NCI-H82 treated with DMSO at 0.1 percent for 48 hours (cell line): ENCODE results near the gene ZBTB42.

Experiments used
- DNase-seq: peaks from one replicate; lab custom pipeline; 2025; ENCODE audit not compliant: unreplicated experiment; lab: John Stamatoyannopoulos, UW

ZBTB42 gene

GRCh38 chr14:104782086-104782807, 18.7 kb upstream of the ZBTB42 start:
- no peak for DNase-seq

- no peak for DNase-seq
Measured at GRCh38 chr14:104782808-104783139, 18.1 kb upstream of the ZBTB42 start.

GRCh38 chr14:104783484-104784217, 17.2 kb upstream of the ZBTB42 start:
- no peak for DNase-seq

GRCh38 chr14:104784218-104784568, 16.7 kb upstream of the ZBTB42 start:
- DNase-seq = no peak

- DNase-seq = no peak
Measured at GRCh38 chr14:104784846-104785707, 15.8 kb upstream of the ZBTB42 start.

- no peak for DNase-seq
Measured at GRCh38 chr14:104785708-104786080, 15.2 kb upstream of the ZBTB42 start.

- DNase-seq = no peak
Measured at GRCh38 chr14:104786091-104786586, 14.8 kb upstream of the ZBTB42 start.

GRCh38 chr14:104786726-104787675, 13.9 kb upstream of the ZBTB42 start:
- no peak for DNase-seq

- DNase-seq = no peak
Measured at GRCh38 chr14:104787736-104788135, 13.2 kb upstream of the ZBTB42 start.

GRCh38 chr14:104788161-104788818, 12.6 kb upstream of the ZBTB42 start:
- DNase-seq = no peak

GRCh38 chr14:104788873-104789663, 11.8 kb upstream of the ZBTB42 start:
- DNase-seq = no peak

- no peak for DNase-seq
Measured at GRCh38 chr14:104789752-104790743, 10.9 kb upstream of the ZBTB42 start.

- no peak for DNase-seq
Measured at GRCh38 chr14:104791425-104791824, 9.5 kb upstream of the ZBTB42 start.

- no peak for DNase-seq
Measured at GRCh38 chr14:104792101-104792884, 8.6 kb upstream of the ZBTB42 start.

- DNase-seq = no peak
Measured at GRCh38 chr14:104792945-104793702, 7.8 kb upstream of the ZBTB42 start.

- no peak for DNase-seq
Measured at GRCh38 chr14:104793703-104793959, 7.3 kb upstream of the ZBTB42 start.

GRCh38 chr14:104794099-104794498, 6.8 kb upstream of the ZBTB42 start:
- DNase-seq = no peak
